Omental fat pad (tissue), 4 donors: ENCODE measurements around the gene ANKRD33B. TPM values are rescaled to one million over a fixed set of nuclear protein-coding genes. Genes with fewer than 3 reads are reported as not detected.

ENCODE experiments used
- ATAC-seq: fragments of 150-250 bp; one replicate; pipeline ENCODE4 v1.9.1; 2016; ENCODE audit warnings: mild to moderate bottlenecking, moderate library complexity; ENCODE audit not compliant: low FRiP score
- DNase-seq: peaks from one replicate; pipeline ENCODE4 v3.0.0-alpha.2; 2019; ENCODE audit warnings: low spot score
- CTCF ChIP-seq, 3 donors: fragments of 450-650 bp; IDR thresholded peaks; one replicate each; pipeline ENCODE4 v1.5.1; 2016 to 2017; ENCODE audit warnings: antibody characterized with exemption in 3 of 3, mild to moderate bottlenecking in 3 of 3, moderate library complexity in 2 of 3
- total RNA-seq, 4 donors: library from RNA; depleted of rRNA; stranded (reverse); fragments of >200 nt; gene quantifications; one replicate each; pipeline ENCODE4 v1.1.0, GENCODE V29; 2016

ANKRD33B gene
- total RNA-seq, 4 donors from 2014 or later: 6.2 to 25.5 (median 8.1) TPM

- DNase-seq: no peak
- no peak for ATAC-seq
- no peak for TF ChIP-seq CTCF (IDR thresholded peaks at IDR 0.05)
Measured at GRCh38 chr5:10647640-10648039, 83.8 kb downstream of the ANKRD33B start.

GRCh38 chr5:10648806-10649665 lies 85.2 kb downstream of the ANKRD33B start:
- DNase-seq: no peak
- no peak for TF ChIP-seq CTCF (IDR thresholded peaks at IDR 0.05)
- no peak for ATAC-seq

GRCh38 chr5:10649666-10650380 lies 86.0 kb downstream of the ANKRD33B start:
- TF ChIP-seq CTCF (IDR thresholded peaks at IDR 0.05): no peak
- ATAC-seq (no peak), DNase-seq (no peak)

GRCh38 chr5:10652151-10652550 lies 88.3 kb downstream of the ANKRD33B start:
- DNase-seq: no peak
- ATAC-seq: no peak
- no peak for TF ChIP-seq CTCF (IDR thresholded peaks at IDR 0.05)

- ATAC-seq: no peak
- TF ChIP-seq CTCF (IDR thresholded peaks at IDR 0.05): no peak
- no peak for DNase-seq
Measured at GRCh38 chr5:10652606-10653005, 88.7 kb downstream of the ANKRD33B start.

GRCh38 chr5:10653043-10653442 lies 89.2 kb downstream of the ANKRD33B start:
- no peak for ATAC-seq
- DNase-seq: no peak
- TF ChIP-seq CTCF (IDR thresholded peaks at IDR 0.05): no peak
